Right lobe of liver (tissue), 6 donors: ENCODE data around the gene LCTL. TPM values are rescaled to one million over a fixed set of nuclear protein-coding genes. Genes with fewer than 3 reads are reported as not detected.

ENCODE experiments used
- ATAC-seq, 4 donors: fragments of 200-7000 bp; cut with Tn5 transposase; one replicate each; pipeline ENCODE4 v1.9.1; 2020; ENCODE audit warnings: mild to moderate bottlenecking in 4 of 4, moderate library complexity in 4 of 4
- DNase-seq, 3 donors: peaks; one replicate each; pipeline ENCODE4 v3.0.0-alpha.2; 2020
- H3K27ac ChIP-seq, 3 donors: fragments of 200-600 bp; one replicate each; pipeline ENCODE4 v1.8.0; 2022
- H3K27me3 ChIP-seq, 2 donors: fragments of 200-600 bp; one replicate each; pipeline ENCODE4 v1.8.0; 2022
- H3K36me3 ChIP-seq, 4 donors: fragments of 200-600 bp; sonication (generic) in 1 of 4; one replicate each; pipeline versions ENCODE4 v1.5.1 to v1.8.0; 2017 to 2022; ENCODE audit warnings: control low read depth in 1 of 4
- H3K4me1 ChIP-seq, 4 donors: fragments of 200-600 bp; sonication (generic) in 1 of 4; one replicate each; pipeline versions ENCODE4 v1.5.1 to v1.8.0; 2017 to 2022; ENCODE audit warnings: control low read depth in 1 of 4
- H3K4me3 ChIP-seq, 3 donors: fragments of 200-600 bp; one replicate each; pipeline ENCODE4 v1.8.0; 2022
- H3K9me3 ChIP-seq, 4 donors: fragments of 200-600 bp; sonication (generic) in 1 of 4; one replicate each; pipeline versions ENCODE4 v1.5.1 to v1.8.0; 2017 to 2022; ENCODE audit warnings: control low read depth in 1 of 4
- CTCF ChIP-seq, 4 donors: fragments of 200-600 bp in 3 of 4; fragments of 450-650 bp in 1 of 4; IDR thresholded peaks; one replicate each; pipeline versions ENCODE4 v1.5.1 to v1.8.0; 2016 to 2022; ENCODE audit warnings: antibody characterized with exemption in 4 of 4, mild to moderate bottlenecking in 2 of 4
- POLR2A ChIP-seq: fragments of 450-650 bp; IDR thresholded peaks from one replicate; pipeline ENCODE4 v1.6.1; 2017; ENCODE audit warnings: antibody characterized with exemption, mild to moderate bottlenecking
- WGBS: methylation state at CpG from one replicate; pipeline ENCODE4 v1.1.6; 2018; ENCODE audit warnings: low coverage, low lambda C conversion rate; ENCODE audit not compliant: insufficient coverage; ENCODE audit errors: missing lambda C conversion rate; 5-methylcytosine and 5-hydroxymethylcytosine counted together
- intact Hi-C, 2 donors: fragments of 100-400 bp; cut with DNase I; formaldehyde crosslinking; loops; one replicate each; pipeline versions ENCODE4 v1.11.2 to v1.14.1; 2022
- total RNA-seq, 6 experiments: library from RNA; depleted of rRNA in 2 of 6; stranded (reverse); fragments of >200 nt in 2 of 6; fragmentation: NEBNext Ultra II Directional in 3 of 6; extraction: Animal tissue kit (Norgen Biotek cat#: 25700) in 3 of 6; gene quantifications; one replicate each; pipeline versions ENCODE4 v1.1.0 to v1.2.4, GENCODE V29; 2016 to 2023
- donor health status: DM: no; HTN: yes; CAD: no.
- donor health status: DM: no; HTN: no; CAD: no.
- donor health status: DM: no; HTN: no; CAD: no.
- donor health status: DM: no; HTN: yes; CAD: no.
- donor health status: DM: no; HTN: yes; CAD: no.

LCTL gene
- total RNA-seq, 6 experiments from 2014 or later = not detected

GRCh38 chr15:66524838-66525237 lies 41.0 kb downstream of the LCTL start:
- Histone ChIP-seq H3K27ac (no peak overlapping the region), H3K9me3 (no peaks in the 10 kb centered on the region), H3K4me3 (no peak overlapping the region), H3K36me3 (peaks cover 0 to 4% (median 0%) of the 10 kb centered on the region in 4 donors), H3K27me3 (no peaks in the 10 kb centered on the region), H3K4me1 (no peaks in the 10 kb centered on the region)
- ATAC-seq (no peak), DNase-seq (no peak)
- intact Hi-C loops = no loop called here
- WGBS = 85% methylated on average over 4 of the region's 4 CpGs
- no peak for TF ChIP-seq CTCF (IDR thresholded peaks at IDR 0.05)
- TF ChIP-seq POLR2A = no peak

- no peak for TF ChIP-seq POLR2A
- no peak for TF ChIP-seq CTCF (IDR thresholded peaks at IDR 0.05)
- no peak for DNase-seq
- Histone ChIP-seq H3K4me1 (no peaks in the 10 kb centered on the region), H3K4me3 (no peak overlapping the region), H3K27me3 (no peaks in the 10 kb centered on the region), H3K9me3 (no peaks in the 10 kb centered on the region), H3K36me3 (no peaks in the 10 kb centered on the region), H3K27ac (no peak overlapping the region)
- WGBS = 91% methylated on average over 3 of the region's 3 CpGs
- intact Hi-C loops = no loop called here
- no peak for ATAC-seq
Measured at GRCh38 chr15:66523926-66524325, 41.9 kb downstream of the LCTL start.

- no peak for DNase-seq
- WGBS = 100% methylated on average over 2 of the region's 2 CpGs
- no peak for TF ChIP-seq CTCF (IDR thresholded peaks at IDR 0.05)
- TF ChIP-seq POLR2A = no peak
- Histone ChIP-seq H3K27ac (no peak overlapping the region), H3K4me1 (no peaks in the 10 kb centered on the region), H3K9me3 (no peaks in the 10 kb centered on the region), H3K36me3 (peaks cover 0 to 2% (median 0%) of the 10 kb centered on the region in 4 donors), H3K27me3 (no peaks in the 10 kb centered on the region), H3K4me3 (no peak overlapping the region)
- no peak for ATAC-seq
- intact Hi-C loops = no loop called here
Measured at GRCh38 chr15:66515901-66516322, 49.9 kb downstream of the LCTL start.

GRCh38 chr15:66514586-66514985 lies 51.2 kb downstream of the LCTL start:
- no peak for TF ChIP-seq CTCF (IDR thresholded peaks at IDR 0.05)
- TF ChIP-seq POLR2A = no peak
- peaks cover 0 to 2% (median 0%) of the 10 kb centered on the region in 4 donors for H3K36me3 ChIP-seq
- H3K27me3 ChIP-seq = no peaks in the 10 kb centered on the region
- 84% methylated on average over 3 of the region's 3 CpGs for WGBS
- ATAC-seq = no peak
- intact Hi-C loops = no loop called here
- no peak overlapping the region for H3K4me3 ChIP-seq
- no peaks in the 10 kb centered on the region for H3K4me1 ChIP-seq
- no peak for DNase-seq
- no peak overlapping the region for H3K27ac ChIP-seq
- H3K9me3 ChIP-seq = no peaks in the 10 kb centered on the region
